Right hindlimb (tissue), 1 donor: Measurements from ENCODE around the gene PAQR8.
A peak's percentile ranks its signal among the peaks of the same experiment; 100 is the strongest.

Experiments
- DNase-seq: peaks from one replicate; pipeline ENCODE4 v3.0.0-alpha.2; 2018

The PAQR8 gene

DNA sequence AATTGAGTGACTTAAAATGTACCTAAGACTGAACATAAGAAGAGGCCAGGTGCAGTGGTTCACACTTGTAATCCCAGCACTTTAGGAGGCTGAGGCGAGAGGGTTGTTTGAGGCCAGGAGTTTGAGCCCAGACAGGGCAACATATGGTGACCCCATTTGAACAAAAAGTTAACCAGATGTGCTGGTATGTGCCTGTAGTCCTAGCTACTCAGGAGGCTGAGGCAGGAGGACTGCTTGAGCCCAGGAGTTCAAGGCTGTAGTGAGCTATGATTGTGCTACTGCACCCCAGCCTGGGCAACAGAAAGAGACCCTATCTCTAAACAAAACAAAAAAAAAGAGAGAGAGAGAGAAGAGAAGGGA, 10.1 kb upstream of the PAQR8 start:
- DNase-seq: no peak

DNA sequence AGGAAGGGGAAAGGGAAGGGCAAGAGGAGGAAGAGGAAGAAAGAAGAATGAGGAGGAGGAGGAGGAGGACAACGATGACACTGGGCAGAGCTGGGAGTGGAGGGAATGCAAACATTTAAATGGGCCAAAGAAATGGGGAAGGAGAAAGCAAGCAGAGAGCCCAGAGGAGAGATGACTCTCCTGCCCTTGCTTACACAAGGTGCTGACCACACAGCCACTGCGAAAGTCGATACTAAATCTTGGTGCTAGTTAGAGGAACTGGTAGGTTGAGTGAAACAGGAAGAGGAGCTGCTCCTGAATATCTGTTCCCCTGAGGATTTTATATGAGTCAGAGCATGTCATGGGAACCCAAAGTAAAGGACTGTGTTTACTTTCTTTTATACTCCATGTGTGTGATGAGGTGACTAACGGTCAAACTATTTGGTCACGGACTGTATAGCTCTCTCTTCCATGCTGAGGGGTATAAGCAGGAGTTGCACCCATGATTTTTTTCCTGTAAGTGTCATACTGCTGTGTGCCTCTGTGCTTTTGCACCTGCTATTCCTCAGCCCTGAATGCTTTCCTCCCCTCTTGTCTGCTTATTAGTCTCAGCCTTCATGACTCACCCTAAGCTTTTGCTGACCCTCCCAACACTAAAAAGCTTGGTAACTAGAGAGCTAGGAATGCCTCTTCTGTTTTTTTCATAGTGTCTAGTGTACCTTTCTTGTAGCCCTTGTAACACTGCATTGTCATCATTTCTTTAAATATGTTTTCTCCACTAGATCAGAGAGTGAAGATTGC, 9.5 kb upstream of the PAQR8 start:
- no peak for DNase-seq

DNA sequence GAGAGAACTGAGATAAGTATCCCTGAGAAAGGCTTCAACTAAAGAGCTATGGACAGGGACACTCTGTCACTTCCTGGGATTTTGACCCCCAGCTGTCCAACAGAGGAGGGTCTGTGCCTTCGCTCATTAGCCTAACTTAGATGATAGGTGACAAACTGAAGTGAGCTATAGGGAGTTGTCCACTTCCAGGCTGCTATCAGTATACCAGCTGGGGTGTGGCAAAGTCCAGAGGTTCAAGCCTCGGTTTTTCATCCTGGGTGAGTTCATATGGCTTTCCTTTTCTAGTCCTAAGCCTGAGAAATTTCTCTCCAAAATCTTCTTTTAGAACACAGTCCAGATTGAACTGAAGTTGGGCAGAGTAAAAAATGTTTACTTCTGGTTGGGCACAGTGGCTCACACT, 5.9 kb upstream of the PAQR8 start:
- no peak for DNase-seq

DNA sequence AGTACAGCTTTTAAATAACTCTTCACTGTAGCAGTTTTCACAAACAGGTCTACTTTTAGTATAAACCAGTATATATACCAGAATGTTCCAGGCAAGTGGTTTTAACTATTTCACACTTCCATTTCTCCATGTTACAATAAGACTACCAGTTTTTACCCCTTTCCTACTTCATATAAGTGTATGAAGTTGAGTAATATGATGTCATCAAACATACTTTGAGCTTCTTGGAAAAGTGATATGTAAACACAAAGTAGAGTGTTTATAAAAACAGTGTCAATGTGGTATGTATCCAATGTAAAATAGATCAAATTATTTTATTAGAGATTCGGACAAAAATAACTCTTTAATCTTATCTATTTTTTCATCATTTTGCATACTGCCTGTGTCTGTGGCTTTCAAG, 2.5 kb upstream of the PAQR8 start:
- DNase-seq: no peak

DNA sequence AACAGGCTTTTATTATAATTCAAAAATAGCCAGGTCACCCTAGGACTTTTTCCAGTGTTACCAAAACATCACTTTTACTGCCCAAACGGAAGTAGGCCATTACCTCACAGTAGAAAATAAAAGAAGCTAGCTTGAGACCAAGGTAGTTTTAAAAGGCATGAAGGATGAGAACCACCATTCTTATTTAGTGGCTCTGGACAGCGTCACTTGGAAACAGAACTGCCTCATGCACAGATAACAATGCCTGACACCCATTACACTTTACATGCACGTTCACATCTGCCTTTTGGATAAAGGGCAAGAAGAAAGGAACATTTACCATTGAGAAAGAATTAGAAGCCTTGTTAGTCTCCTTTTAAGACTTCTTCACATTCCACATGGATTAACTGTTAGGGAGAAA, 1.9 kb upstream of the PAQR8 start:
- no peak for DNase-seq

DNA sequence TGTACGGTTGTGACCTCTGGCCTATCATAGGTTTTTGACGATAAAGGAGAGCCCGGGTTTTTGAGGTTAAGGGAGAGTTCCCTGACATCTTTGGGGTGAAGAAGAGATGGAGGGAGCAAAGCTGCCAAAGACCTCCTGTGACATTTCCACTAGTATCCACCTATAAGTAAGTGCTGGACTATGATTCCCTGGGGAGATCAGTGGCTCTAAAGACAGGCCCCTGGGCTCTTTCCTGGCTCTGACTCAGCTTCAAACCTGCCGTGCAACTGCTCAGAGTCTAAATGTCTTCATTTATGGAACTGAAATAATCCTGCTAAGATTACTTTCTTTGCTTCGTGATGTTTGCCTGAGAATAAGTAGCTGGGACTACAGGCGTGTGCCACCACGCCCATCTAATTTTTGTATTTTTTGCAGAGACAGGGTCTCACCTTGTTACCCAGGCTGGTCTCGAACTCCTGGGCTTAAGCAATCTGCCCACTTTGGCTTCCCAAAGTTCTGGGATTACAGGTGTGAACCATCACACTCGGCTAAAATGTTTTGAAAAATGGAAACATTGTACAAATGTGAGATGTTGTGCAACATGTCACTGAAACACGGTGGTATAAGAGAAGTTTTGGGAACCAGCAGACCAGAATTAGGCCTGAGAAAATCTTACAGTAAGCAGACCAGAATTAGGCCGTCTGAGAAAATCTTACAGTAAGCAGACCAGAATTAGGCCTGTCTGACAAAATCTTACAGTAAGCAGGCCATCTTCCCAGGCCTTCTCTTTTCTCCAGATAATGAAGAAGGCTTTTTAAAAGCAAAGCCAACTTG, 1.1 kb upstream of the PAQR8 start:
- DNase-seq: no peak

DNA sequence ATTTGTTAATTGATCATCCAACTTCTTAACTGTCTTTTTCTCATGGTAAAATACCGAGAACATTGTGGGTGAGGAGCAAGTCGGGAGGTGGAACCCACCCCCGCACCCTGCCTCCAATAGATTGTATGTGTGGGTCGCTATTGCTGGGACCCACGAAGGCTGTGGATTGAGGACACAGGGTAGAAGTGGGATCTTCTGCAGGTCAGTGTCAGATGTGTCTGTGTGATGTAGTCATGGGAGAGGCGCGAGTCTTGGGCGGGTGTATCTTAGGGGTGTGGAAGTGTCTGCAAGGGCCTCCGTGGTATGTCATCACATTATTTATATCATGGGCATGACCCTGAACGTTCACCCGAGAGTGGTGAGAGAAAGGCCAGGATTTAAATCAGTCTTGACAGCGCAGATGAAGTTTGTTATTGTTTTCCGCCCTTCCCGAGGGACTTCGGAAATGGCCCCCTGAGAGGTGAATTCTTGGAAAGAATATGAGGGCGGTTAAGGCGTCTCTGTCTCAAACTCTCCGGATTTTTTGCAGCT, 472 bp upstream of the PAQR8 start:
- no peak for DNase-seq

DNA sequence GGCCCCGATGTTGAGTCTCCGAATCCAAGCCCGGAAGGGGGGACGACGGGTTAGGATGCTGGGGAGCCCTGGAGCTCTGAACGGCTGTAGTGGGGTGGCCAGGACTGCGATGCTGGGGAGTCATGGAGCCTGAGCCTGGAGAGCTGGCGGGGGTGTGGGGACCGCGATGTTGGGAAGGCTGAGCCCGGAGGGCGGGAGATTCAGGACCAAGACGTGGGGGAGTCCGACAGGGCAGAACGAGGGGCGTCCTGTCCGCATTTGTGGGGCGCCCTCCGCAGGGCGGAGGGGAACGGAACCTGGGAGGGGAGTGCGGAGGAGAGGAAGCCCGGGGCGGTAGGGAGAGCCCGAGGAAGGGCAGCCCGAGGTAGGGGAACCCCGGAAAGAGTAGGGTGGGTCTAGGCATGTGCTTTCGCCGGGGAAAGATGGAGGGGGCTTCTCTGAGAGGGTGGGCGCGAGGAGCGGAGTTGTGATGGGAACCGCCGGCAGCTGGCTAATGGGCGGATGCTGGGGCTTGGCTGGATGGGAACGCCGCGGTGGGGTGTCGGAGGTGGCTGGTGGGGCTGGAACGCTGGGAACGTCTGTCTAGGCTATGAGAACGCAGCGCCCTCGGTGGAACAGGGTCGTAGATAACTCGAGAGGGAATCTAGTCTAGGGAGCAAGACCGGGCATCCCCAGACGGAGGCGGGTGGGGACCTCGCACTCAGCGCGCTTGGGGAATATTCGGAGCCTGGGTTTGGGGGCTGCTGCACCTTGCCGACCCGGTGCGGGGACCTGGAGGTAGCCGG, 684 bp downstream of the PAQR8 start:
- peak; percentile 65 for DNase-seq

DNA sequence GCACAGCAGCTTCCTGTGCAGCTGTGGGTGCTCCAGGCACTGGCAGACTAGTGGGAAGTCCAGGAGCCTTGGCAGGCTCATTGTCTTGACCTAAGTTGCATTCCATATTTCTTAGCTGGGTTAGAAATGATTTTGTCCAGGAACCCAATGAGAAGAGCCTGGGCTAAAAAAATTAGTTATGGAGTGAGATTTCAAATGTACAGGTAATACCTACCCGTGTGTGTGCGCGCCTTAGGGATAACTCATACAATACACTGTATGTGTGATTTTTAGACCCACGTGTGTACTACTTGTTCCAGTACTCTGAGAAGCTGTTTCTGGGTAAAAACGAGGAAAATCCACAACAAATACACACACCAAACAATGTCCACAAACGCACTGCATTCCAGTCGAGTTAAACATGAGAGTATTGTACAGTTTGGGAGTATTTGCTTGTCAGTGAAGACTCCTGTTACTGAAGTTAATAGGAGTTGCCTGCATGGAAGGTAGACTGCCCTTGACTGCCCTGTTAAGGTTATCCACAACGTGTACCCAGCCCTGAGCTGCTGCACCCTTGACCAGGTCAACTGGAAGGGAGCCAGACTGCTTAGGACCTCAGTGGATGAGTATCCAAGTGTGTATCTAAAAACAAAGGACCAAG, 1.4 kb downstream of the PAQR8 start:
- no peak for DNase-seq

DNA sequence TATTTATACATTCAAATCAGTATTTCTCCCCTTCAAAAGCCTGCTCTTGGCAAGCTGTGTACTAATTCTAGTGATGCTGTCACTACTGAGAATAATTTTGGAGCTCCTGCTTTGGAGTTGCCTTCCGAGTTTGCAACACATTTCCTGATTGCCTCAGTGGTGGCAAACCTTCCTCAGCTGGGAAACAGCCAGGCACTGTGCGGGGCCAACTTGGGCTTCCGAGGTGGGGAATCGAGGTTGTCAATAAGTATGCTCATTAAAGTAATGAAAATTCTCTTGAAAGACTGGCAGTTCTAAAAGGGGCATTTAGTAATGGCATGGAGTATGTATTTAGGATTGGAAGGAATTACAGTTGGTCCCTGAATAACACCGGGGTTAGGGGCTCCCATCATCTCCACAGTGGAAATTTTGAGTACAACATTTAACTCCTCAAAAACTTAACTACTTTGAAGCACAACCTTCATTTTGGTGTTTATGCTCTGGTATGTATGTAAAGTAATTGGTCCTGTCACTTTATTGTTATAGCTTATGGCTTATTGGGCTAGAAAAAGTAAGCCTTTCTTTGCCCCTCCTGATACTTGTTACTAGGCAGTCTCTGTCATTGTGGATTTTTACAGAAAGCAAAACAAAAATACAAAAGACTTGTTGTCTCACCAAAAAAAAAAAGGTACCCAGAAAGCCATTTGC, 2.7 kb downstream of the PAQR8 start:
- no peak for DNase-seq

DNA sequence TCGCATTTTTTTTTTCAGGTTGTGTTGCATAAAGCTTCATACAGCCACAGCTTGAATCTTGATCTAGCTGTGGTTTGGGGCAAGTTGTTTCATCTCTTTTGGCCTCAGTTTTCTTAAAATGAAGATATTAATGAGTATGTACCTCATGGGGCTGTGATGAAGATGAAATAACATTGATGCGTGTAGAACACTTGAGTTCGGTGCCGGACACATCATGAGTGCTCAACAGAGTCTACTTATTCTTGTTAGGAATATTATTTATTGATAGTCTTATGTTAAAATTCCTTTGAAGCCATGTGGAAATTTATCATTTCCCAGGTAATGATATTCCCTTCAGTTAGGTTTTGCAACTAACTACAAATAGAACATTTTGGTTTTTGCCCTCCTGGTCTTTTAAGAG, 3.4 kb downstream of the PAQR8 start:
- DNase-seq: no peak

DNA sequence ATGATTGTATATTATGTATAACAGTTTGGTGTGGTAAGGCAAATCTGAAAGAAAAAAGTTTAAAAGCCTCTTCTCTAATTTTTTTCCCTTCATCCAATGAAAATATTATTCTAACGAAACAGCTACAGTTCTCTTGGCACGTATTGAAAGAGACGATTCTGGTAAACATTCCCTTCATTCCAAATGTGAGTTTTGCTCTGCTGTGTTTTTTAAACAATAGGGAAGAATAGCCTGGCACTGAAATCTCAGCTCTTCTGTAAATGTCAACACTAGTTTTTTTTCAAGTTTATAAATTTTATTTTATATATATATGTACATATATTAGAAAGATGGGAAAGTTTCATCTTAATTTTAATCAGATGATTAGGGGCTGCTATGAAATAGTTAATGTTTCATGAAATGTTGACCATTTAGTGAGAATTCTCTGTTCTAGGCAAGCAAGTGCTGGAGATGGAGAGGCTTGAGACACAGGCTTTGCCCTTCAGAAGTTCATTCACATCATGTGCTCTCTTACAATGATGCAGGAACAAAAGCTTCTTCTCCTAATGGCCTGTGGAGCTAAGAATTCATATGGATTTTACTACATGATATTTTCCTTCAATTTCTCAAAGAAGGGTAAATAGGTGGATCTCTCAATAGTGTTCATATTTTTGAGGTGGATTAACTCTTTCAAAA, 4.1 kb downstream of the PAQR8 start:
- no peak for DNase-seq

DNA sequence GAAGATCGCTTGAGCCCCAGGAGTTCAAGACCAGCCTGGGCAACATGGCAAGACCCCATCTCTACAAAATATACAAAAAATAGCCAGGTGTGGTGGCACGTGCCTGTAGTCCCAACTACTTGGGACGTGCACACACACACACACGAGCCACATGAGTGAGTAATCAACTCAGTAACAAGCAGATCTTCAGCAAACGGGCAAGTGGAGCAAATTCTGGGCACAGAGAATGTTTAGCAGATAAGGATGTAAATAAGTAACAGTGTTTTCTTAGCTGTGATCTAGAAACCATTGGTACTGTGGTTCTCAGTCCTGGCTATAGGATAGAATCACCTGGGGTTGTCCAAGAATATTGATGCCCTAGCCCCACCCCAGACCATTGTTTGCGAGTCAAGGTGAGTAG, 6.1 kb downstream of the PAQR8 start:
- no peak for DNase-seq

DNA sequence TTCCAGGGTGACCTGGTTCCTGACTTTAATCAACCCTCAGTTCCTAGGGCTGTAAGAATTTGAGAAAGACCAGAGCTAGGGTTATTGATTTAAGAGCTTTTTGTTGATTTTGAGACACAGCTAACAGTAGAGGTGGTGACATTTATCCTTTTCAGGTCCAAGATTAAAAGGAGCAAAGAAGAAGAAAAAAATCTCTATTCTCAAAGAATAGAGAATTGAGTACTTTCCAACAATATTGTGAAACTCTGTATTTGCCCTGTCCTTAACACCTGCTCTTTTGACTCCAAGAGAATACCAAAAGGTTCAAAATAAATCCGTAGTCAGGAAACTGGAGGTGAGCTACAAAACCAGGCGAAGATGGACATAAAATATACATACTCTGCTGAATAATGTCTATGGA, 7.3 kb downstream of the PAQR8 start:
- no peak for DNase-seq

DNA sequence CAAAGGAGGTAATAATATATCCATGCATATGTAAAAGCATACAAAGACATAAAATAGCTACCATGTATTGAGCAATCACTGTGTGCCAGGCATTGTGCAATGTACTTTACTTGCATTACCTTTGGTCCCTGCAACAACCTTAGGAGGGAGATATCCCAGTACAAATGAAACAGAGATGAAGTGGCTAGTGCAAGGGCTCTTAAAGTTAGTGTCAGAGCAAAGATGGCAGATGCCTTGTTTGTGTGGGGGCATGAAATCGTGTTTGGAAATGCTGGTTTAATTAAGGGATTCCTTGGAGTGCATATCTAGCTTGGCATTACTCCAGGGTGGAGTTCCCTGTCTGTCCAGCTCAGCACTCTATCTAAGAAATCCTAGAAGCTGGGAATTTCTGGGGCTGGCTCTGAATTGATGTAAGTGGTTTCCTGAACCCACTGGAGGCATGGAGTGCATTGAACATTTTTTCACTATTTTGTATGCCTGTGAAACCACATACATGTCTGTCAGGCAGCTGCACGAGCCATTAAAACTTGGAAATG, 9.8 kb downstream of the PAQR8 start:
- peak; percentile 36 for DNase-seq

DNA sequence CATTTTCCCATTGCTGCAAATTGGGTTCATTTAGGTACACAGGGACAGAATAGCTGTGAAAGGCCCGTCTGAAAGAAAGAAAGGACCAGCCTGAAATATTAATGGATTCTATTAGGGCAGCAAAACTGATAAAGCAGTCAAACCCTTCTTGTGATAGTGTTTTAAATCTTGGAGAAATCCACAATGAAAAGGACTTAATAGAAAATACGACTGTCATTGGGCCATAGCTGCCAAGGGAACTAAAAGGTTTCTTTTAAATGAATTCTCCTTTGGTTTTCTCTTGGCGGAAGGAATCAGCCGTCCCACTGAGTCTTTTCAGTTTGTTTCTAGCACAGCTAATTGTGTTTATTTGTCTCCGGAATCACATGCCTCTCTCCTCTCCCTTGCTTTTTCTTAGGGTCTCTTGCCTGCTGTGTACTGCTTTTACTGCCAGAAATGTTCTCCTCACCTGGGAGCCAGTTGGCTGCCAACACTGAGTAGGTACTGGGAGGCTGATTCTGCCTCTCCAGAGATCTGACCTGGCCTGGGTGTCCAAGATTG, 11.3 kb downstream of the PAQR8 start:
- DNase-seq: no peak

DNA sequence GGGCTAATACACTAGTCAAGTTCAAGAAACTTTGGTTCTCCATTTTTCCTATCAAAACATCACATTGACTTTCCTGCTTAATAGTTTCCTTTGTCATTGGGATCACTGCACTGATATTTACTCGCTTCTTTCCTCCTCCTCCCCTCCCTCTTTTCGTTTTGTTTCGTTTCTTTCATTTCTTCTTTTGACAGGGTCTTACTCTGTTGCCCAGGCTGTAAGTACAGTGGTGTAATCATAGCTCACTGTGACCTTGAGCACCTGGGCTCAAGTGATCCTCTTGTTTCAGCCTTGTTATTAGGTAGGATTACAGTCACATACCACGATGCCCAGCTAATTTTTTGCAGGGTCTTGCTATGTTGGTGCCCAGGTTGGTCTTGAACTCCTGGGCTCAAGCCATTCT, 12.3 kb downstream of the PAQR8 start:
- DNase-seq: no peak

DNA sequence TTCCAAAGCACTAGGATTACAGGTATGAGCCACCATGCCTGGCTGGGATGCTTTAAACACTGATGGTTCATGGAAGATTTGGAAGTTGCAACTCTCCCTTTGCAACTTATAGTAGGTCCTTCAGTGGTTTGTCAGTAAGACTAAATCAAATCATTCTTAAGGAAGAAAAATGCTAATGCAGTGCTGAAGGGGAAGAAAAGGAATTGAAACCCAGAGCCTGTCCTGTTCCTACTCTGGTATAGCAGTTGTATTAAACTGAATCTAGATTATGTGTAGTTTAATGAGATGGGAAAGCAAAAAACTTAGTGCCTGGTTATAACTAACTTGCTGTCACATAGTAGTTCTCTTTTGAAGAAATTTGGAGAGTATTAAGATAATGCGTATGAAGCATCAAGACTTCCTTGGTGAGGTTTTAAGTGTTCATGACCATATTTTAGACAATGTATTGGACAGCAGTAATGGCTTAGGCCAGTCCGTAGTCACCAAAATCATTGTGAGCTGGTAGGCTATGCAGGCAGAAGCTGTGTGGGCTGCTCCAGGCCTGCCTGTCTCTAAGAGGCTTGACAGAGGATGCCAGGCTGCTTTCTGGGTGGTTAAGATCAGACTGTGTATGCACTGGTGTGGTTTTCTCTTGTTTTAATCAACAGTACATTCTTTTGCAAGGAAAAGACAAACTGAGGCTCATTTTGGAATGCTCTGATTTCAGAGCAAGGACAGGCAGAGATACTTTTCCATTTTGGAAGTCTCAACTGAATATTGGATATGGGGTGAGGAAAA, 14.0 kb downstream of the PAQR8 start:
- no peak for DNase-seq

DNA sequence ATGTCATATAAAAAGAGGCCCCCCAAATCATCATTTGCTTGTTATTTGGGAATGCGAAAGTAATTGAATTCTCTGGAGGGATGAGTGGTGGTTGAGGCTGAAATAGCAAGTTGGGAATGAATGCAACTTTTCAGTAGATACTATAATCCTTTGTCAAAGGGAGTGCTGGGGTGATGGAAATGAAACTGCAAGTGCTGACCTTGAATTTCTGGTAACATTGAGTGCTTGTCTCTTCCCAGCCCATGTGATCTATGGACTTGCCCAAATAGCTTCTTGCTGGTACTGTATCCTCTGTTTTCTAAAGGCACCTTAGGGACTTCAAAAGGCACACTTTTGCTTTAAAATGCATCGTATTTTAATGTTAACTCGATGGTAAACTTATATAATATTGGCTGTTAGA, 14.8 kb downstream of the PAQR8 start:
- no peak for DNase-seq

DNA sequence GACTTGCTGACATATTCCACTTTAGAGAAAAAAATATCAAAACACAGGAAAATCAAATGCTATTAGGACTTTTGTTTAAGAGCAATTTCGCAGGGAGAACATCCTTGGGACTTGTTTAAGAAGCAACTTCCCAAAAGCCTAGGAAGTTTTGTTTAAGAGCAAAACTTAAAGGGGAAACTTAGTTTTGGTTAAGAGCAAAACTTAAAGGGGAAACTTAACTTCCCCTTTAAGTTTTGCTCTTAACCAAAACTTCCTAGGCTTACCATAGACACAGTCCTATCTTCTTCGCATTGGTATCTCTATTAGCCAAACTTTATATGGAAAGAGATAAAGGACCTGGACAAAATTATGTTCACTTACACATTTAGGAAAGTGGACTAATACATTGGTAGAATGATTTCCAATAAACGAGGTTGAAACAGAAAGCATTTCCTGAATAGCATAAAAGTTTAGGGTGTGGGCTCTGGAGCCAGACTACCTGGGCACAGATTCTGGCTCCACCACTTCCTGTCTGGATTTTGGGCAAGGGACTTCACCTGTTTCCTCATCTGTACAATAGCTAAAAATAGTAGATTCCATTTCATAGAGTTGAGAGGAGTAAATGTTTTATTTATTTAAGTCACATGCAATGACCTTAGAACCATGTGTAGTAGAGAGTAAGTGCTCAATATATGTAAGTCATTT, 15.7 kb downstream of the PAQR8 start:
- no peak for DNase-seq
